ENCODE results near the gene KIF5C.
A peak's percentile ranks its signal among the peaks of the same experiment; 100 is the strongest.
"Not testable (repeated sequence)": the region's sequence is repeated elsewhere in the genome, so short reads cannot be mapped to it uniquely, and the experiment has no call there.

Gene KIF5C

GRCh38 chr2:148874868-148875341, at the start of gene KIF5C:
Gene KIF5C (plus strand): TSS chr2:148875227. CDS start chr2:148875618, 391 bp downstream.
- peak; percentile 85 for DNase-seq

- DNase-seq: no peak
Observed at GRCh38 chr2:148826791-148827190, 48.2 kb upstream of the KIF5C start.

GRCh38 chr2:148828941-148829340, 46.1 kb upstream of the KIF5C start:
- no peak for DNase-seq

GRCh38 chr2:148829618-148830017, 45.4 kb upstream of the KIF5C start:
- DNase-seq: no peak

GRCh38 chr2:148832637-148833036, 42.4 kb upstream of the KIF5C start:
- no peak for DNase-seq

- DNase-seq: no peak
Observed at GRCh38 chr2:148842050-148842449, 33.0 kb upstream of the KIF5C start.

- no peak for DNase-seq
Observed at GRCh38 chr2:148848146-148848545, 26.9 kb upstream of the KIF5C start.

GRCh38 chr2:148853458-148853857, 21.6 kb upstream of the KIF5C start:
- no peak for DNase-seq

GRCh38 chr2:148860037-148860436, 15.0 kb upstream of the KIF5C start:
- DNase-seq: no peak

GRCh38 chr2:148861367-148861766, 13.7 kb upstream of the KIF5C start:
- no peak for DNase-seq

GRCh38 chr2:148862478-148862877, 12.5 kb upstream of the KIF5C start:
- not testable (repeated sequence) for DNase-seq

- DNase-seq: no peak
Observed at GRCh38 chr2:148865512-148865911, 9.5 kb upstream of the KIF5C start.

- no peak for DNase-seq
Observed at GRCh38 chr2:148866091-148866490, 8.9 kb upstream of the KIF5C start.

- no peak for DNase-seq
Observed at GRCh38 chr2:148867079-148867769, 7.8 kb upstream of the KIF5C start.

- no peak for DNase-seq
Observed at GRCh38 chr2:148875387-148876051, 492 bp downstream of the KIF5C start.

GRCh38 chr2:148876202-148876594, 1.2 kb downstream of the KIF5C start:
- DNase-seq: no peak

GRCh38 chr2:148876595-148877402, 1.8 kb downstream of the KIF5C start:
- DNase-seq: peak; percentile 35

- DNase-seq: no peak
Observed at GRCh38 chr2:148877403-148877740, 2.3 kb downstream of the KIF5C start.

GRCh38 chr2:148880636-148881035, 5.6 kb downstream of the KIF5C start:
- no peak for DNase-seq

- DNase-seq: no peak
Observed at GRCh38 chr2:148882051-148882450, 7.0 kb downstream of the KIF5C start.

- DNase-seq: no peak
Observed at GRCh38 chr2:148885209-148885608, 10.2 kb downstream of the KIF5C start.

- no peak for DNase-seq
Observed at GRCh38 chr2:148885988-148886387, 11.0 kb downstream of the KIF5C start.

GRCh38 chr2:148887350-148888002, 12.4 kb downstream of the KIF5C start:
- DNase-seq: no peak

Data from left hindlimb (tissue), 1 donor.